ENCODE results near the gene LDLRAD4.

DNA sequence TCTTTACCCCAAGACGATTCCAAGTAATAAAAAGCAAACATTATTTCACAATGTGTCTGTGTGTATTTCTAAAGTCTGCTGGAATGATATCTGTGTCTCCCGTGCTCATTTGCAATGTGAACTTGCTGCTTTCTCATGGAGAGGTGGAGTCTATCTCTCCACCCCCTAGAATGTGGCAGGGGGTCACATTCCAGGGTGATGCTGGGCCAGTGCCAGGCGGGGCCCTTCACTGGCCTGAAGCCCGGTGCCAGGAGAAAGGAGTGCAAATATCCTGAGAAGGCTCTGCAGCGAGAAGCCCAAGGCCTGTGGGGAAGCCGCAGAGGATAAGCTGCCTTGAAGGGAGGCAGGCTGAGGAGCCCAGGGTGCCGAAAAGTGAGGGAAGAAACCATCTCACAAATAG is 26.8 kb upstream of the LDLRAD4 start:
- TF ChIP-seq, protein P1, sequence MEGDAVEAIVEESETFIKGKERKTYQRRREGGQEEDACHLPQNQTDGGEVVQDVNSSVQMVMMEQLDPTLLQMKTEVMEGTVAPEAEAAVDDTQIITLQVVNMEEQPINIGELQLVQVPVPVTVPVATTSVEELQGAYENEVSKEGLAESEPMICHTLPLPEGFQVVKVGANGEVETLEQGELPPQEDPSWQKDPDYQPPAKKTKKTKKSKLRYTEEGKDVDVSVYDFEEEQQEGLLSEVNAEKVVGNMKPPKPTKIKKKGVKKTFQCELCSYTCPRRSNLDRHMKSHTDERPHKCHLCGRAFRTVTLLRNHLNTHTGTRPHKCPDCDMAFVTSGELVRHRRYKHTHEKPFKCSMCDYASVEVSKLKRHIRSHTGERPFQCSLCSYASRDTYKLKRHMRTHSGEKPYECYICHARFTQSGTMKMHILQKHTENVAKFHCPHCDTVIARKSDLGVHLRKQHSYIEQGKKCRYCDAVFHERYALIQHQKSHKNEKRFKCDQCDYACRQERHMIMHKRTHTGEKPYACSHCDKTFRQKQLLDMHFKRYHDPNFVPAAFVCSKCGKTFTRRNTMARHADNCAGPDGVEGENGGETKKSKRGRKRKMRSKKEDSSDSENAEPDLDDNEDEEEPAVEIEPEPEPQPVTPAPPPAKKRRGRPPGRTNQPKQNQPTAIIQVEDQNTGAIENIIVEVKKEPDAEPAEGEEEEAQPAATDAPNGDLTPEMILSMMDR (IDR thresholded peaks at IDR 0.05; ENCODE audit: insufficient read depth, low read length, poor library complexity, severe bottlenecking) = no peak
- no peak for TF ChIP-seq EZH2phosphoT487 (conservative IDR thresholded peaks at IDR 0.05; ENCODE audit: low read length)

Measured in SU-DHL-6 (cell line).